Anterior cingulate cortex (tissue), 58 donors: ENCODE results near the gene DNTT.

Experiments
- DNase-seq, 58 donors: peaks; one replicate each; lab custom pipeline; 2025; lab: John Stamatoyannopoulos, UW

Gene DNTT

GRCh38 chr10:96339956-96340904 is 36.0 kb downstream of the DNTT start:
- DNase-seq: peak in 38 of 58 donors; percentile 2 to 71 (median 48)

- no peak for DNase-seq
Observed at GRCh38 chr10:96341219-96342182, 37.3 kb downstream of the DNTT start.

DNA sequence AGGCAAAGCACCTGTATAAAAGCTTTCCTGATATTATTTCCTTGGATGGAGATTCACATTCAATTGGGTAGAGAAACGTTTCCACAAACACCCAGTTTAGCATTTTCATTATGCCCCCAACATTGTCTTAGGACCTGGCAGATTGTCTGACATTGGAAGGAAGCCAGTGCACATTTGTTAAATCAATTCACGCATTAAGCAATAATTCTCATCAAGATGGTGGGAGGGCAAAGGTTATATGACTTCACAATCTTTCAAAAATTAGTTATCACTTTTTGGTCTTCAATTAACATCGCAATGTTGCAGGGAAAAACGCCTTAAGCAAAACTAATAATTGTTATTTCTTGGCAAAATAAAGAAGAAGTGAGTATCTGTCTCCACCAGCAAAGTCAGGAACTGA is 38.2 kb downstream of the DNTT start:
- DNase-seq: no peak

DNA sequence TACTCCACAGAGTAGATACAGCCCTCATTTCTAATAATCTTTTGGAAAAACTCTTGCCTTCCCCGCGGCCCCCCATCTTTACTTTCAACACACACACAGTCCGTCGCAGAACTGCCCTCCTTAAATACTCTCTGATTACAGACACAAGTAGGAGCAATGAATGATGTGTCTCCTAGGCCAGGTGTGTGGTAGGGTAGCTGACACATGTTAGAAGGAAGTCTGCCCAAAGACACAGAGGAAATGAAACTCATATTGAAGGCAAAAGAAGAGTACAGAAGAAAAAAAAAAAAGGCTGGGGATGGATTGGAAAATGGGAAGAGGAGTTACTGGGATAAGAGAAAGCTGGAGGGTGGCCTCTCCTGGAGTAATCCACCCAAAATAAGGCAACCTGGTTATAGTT is 39.9 kb downstream of the DNTT start:
- DNase-seq: no peak

GRCh38 chr10:96345222-96345621 is 41.0 kb downstream of the DNTT start:
- no peak for DNase-seq

- no peak for DNase-seq
Observed at GRCh38 chr10:96346295-96346694, 42.1 kb downstream of the DNTT start.

DNA sequence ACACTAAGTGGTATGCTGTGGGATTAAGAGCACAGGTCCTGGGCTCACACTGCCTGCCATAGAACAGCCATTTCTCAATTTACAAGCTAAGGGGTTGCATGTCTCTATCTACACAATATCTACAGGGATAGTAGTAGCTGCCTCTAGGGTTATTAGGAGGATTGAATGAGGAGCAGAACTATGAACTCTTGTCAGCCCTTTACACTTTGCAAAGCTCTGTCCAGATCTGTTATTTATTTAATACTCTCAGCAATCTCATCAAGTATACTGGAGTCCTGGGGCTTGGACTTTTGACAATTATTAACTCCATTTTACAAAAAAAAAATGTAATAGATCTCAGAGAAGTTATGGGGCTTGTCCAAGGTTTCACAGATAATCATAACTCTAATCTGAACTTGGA is 47.8 kb downstream of the DNTT start:
- DNase-seq: no peak

DNA sequence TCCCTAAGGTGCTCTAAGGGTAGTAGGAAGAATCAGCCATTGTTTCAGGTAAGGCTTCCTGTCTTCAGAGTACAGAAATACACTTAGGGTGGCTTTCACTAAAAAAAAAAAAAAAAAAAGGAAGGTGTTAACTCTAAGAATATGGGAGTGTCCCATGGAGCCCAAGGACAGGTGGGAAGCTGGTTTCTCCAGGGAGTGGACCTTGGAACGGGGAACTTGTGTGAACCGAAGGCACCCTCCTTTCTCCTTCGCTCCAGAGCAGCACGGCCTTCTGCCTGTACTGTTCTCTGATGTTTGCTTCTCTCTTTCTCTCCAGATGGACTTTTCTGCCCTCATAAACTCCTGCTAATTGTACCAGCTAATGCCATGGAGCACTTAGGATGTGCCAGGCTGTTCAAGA is 48.3 kb downstream of the DNTT start:
- DNase-seq: no peak

- peak in 44 of 58 donors; percentile 16 to 88 (median 60) for DNase-seq
Observed at GRCh38 chr10:96357038-96357620, 52.9 kb downstream of the DNTT start.

DNA sequence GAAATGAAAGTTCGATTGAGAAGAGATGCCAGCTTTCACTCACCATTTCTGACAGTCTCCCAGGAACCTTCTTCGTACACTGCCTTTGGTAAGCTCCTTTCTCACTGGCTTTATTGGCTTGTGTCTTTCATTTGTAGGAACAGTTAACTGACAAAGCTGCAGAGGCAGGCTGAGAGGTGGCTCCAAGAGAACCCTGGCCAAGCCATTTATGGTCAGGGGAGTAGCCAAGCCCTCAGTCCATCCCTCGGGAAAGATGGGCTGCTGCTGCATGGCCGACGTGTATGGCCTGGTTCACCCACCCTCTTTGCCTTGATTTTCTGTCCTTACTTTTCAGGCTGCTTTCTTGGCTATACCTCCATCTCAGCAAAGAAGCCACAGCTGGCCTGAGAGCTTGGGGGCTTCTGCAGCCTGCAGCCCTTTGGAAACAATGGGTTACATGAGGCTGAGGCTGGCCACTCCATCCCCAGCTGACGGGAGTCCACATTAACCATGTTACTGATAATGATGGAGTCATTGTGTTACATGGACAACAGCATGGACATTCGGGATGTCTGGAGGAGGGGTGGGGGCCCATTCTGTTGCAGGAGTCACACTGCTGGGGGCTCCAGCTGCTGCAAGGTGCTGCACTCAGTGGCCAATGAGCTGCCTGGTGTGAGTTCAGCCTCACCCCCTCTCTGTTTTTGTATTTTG is 54.8 kb downstream of the DNTT start, which contains the start of gene OPALIN:
OPALIN (minus strand) TSS at position 152 of the 690 bp plus-strand sequence; CDS start at position 46, 106 bp downstream.
- DNase-seq: peak in 31 of 58 donors; percentile 14 to 73 (median 38)

GRCh38 chr10:96359616-96360015 is 55.4 kb downstream of the DNTT start:
- peak in 1 of 58 donors; percentile 30 for DNase-seq

- DNase-seq: no peak
Observed at GRCh38 chr10:96360331-96360730, 56.1 kb downstream of the DNTT start.

DNA sequence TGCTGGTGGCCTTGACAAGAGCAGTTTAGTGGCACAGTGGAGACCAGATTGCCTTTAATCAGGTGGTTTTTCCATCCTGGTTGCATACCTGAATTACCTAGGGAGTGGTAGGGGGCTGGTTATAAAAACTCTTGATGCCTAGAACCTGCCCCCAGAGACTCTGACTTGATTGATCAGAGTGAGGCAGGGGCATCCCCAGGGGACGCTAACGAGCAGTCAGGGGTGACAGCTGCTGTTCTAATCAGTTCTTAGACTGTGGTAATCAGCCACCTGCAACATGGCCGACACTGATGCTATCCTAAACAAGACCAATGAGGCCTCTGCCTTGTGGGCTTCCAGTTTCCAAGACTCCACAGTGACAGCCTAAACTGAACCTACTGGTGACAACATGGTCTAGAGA is 56.5 kb downstream of the DNTT start:
- no peak for DNase-seq

DNA sequence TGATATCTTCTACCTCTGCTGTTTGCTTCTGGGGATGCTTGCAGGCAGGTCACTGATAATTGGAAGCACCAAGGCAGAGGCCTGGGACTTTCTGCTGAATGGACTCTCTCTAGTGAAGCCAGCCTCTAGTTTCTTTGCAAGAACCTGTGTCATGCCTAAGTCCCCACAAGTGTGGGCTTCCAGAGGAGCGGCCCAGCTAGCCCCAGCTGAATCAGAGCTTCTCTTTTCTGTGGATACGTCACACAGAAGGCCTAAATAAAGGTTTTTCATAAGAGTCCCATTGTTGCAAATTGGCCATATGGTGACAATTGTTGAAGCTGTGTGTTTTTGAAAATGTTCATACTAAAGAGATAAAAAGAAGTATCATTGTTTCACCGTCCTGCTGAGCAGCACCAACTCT is 61.3 kb downstream of the DNTT start:
- DNase-seq: peak in 7 of 58 donors; percentile 6 to 54 (median 30)

GRCh38 chr10:96366508-96366907 is 62.3 kb downstream of the DNTT start:
- no peak for DNase-seq

DNA sequence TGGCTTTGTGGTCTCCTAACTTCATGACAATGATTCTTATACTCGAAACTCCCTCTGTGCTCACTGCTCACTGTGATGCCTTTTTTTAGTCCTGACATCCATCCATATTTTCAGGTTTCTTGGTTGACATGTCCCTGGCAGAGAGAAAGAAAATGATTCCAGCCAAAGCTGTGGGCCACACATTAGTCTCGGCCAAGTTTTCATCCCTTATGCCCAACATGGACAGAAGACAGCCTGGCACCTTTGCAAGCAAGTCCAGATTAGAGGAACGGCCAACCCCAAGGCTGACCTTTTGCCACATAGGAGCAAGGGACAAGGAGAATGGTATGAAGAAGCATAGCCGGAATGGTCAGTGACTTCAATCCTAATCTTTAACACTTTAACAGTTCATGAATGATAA is 63.2 kb downstream of the DNTT start:
- DNase-seq: no peak

DNA sequence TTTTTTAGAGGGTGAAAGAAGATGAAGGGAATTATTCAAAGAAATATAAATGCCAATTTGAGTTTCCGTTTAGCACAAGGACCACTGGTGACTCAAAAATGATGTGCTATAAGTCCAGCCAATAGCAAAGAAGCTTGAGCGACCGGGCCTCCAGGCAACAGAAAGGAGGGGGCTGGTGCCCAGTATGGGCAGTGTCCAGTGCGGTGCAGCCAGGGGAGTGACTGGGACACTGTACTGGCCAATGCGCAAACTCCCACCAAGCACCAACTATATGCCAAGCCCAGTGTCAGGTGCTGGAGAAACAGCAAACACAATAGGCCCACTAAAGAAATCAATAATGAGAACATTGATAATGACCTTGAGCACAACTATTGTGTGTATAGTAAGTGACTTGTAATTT is 64.7 kb downstream of the DNTT start:
- DNase-seq: peak in 2 of 58 donors; percentile 16 to 39

DNA sequence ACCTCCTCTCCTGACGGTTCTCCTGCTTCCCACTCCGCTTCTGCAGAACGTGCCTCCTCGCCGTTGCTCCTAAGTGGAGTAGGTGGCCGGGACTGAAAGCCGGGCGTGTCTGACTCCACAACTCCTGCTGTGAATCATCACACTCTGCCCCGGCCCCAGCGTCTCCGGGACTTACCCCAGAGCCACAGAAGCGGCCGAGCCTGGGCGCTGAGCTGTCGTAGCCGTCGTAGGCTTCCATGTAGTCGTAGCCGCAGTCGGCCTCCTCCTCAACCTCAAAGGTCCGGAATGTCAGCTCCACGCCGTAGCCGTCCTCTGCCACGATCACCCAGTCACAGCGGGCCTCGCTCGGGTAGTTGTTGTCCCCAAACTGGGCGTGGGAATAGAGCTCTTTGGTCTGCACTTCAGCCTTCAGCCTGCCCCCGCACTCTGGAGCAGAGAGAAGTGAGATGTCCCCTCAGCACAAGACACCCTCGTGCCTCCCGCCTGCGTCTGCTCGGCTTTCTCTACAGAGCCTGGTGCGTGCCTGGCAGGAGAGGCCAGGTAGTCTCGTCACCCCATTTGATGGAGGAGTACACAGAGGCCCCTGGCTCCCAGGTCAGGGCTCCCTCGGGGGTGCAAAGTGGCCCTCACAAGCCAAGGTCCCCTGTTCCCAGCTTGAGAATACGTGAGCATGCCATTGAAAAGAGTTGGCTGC is 65.8 kb downstream of the DNTT start:
- DNase-seq: no peak

GRCh38 chr10:96370584-96371157 is 66.4 kb downstream of the DNTT start:
- DNase-seq: peak in 41 of 58 donors; percentile 6 to 70 (median 28)
